DMS79 treated with DMSO at 0.1 percent for 48 hours (cell line): Measurements from ENCODE around the gene RAPGEF1.

Experiments used
- DNase-seq: peaks from one replicate; lab custom pipeline; 2025; lab: John Stamatoyannopoulos, UW

Gene RAPGEF1

GRCh38 chr9:131704988-131705387, 34.9 kb downstream of the RAPGEF1 start:
- DNase-seq = no peak

DNA sequence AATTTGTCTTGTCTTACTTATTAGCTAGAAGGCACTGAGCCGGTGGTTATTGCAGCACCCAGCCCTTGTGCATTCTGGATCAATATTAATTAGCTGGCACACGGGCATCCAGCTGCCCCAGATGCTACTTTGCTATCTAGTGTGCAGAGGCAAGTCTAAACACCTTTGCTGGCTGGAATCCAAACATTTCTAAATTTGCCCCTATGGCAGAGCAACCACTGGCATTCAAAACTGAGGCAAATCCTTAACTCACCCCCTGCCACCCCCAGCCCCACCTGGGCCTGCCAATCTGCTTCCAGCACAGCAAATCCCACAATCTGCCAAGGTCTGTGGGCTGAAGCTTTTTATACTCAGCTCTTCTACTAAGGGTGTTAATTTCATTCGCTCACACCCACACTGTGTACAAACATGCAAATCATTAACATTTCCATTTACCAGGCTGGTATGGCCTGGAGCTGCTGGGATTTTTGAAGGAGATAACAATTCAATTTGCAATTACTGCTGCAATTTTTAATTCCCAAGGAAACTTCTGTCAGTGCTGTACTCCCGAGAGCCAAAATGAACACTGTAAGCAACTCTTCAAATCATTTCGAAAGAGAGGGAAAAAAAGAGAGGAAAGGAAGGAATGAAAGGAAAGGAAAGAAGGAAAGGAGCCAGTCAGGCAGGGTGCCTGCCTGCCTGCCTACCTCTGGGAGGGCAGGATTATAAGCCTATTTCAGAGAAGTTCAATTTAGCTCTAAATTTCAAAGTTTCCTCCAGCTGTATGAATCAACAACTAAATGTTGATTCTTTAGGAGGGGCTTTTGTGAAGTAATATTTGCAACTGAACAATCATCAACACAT, 35.5 kb downstream of the RAPGEF1 start:
- DNase-seq = peak; percentile 81

- DNase-seq = peak; percentile 62
These were observed 36.2 kb downstream of the RAPGEF1 start for GRCh38 chr9:131703697-131704096.

- DNase-seq = no peak
These were observed 37.0 kb downstream of the RAPGEF1 start for GRCh38 chr9:131702911-131703310.

- peak; percentile 85 for DNase-seq
These were observed 38.0 kb downstream of the RAPGEF1 start for GRCh38 chr9:131701789-131702337.

DNA sequence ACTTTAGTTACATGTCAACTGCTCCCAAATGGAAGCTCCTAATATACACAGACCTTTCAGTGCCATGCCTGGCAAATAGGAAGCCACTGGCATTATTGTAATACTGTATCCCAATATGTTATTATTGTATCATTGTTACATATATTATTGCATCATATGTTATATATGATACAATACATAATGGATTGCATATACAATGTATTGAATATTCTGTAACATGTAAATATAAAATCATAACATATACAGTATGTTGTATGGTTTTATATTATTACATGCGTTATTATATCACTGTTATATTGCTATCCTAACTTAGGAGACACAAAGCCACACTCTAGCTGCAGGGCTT, 38.5 kb downstream of the RAPGEF1 start:
- no peak for DNase-seq

DNA sequence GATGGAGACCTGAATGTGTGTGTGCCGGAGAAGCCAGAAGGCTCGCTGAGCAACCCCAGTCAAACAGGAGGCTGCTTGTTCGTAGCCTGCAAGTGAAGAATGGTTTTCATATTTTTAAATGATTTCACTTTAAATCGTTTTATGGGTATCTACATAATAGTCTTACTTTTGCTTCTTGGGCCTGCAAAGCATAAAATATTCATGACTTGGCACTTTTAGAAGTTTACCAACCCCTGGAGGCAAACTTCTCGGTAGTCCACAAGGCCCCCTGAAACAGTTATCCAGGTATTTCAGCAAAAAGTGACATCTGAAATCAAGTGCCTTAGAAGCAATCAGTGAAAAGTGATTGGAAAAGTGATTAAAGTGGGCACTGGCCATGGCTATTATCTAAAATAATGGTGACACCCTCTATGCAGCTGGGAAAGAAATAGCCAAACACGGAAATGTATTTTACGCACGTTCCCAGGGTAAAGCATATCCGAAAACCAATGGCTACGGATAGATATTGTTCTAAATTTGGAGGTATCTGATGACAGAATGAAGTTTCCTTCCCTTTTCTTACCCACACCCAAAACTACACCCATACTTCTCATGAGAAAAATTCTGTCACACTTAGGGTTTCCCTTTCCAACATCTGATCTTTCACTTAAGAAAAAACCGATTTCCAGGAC, 39.0 kb downstream of the RAPGEF1 start:
- DNase-seq = no peak

GRCh38 chr9:131700076-131700475, 39.8 kb downstream of the RAPGEF1 start:
- DNase-seq = no peak

DNA sequence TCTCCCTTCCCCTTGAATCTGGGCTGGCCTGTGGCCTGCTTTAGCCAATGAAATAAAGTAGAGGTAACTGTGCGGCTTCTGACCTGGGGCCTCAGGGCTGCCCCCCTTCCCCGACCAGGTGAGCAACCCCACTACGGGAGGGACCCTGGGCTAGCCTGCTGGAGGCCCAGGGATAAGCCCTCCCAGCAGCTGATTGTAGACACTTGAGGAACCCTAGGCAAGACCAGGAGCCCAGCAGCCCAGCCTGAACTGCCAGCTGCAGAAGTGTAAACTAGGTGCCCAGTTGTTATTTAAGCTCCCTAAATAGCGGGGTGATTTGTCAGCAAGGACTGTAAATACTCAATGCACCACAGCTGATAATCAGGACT, 41.3 kb downstream of the RAPGEF1 start:
- DNase-seq = no peak

DNA sequence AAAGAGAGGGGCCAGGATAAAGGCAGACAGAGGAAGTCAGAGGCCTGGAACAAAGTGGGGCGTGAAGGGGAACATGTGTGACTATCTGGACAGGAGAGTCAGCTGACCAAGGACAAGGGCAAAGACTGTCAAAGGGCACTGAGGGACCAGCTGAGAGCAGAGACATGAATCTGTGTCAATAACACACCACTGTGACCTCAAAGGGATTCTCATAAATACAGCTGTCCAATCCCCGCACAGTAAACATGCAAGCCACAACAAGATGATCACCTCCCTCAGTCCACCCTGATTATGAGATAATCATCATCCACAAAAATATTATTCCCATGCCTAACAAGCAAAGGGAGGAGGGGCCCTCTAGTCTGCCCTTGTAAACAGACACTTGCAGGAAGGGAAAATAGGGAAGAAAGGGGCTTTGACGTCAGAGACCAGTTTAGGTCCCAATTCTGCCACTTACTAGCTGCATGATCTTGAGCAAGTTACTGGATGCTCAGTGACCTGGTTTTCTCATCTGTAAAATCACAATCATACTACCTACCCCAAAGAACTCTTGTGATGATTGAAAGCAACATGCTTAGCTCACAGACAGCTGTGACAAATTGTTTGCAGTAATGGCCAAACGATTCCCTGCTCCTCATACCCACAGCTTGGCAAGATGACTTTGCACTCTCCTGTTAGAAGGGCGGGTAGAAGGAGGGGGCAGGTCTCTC, 41.8 kb downstream of the RAPGEF1 start:
- DNase-seq = no peak

- DNase-seq = peak; percentile 89
These were observed 42.8 kb downstream of the RAPGEF1 start for GRCh38 chr9:131697097-131697496.

DNA sequence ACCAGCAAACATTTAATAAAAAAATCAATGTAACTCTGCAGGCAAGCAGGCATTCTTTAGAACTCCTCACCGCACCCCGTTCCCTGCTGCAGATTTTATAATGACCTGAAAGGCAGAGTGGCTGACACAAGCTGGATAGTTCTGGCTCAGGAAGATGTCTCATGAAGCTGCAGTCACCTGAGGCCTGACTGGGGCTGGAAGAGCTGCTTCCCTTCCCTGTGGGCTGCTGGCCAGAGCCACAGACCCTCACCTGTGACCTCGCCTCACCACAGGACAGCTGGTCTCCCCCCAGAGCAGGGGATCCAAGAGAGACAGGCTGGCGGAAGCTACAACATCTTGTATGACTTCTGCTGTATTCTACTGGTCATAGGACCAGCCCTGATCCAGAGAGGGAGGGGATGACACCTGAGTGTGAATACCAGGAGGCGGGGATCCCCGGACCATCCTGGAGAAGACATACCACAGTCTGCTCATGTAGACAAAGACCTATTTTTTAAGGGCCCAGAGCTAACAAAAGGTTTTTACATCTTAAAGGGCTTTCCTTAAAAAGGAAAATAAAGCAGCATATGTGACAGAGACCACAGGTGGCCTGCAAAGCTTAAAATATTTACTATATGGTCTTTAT, 43.9 kb downstream of the RAPGEF1 start:
- no peak for DNase-seq

GRCh38 chr9:131695366-131695765, 44.5 kb downstream of the RAPGEF1 start:
- no peak for DNase-seq

GRCh38 chr9:131693651-131694597, 46.0 kb downstream of the RAPGEF1 start:
- DNase-seq = peak; percentile 11

DNA sequence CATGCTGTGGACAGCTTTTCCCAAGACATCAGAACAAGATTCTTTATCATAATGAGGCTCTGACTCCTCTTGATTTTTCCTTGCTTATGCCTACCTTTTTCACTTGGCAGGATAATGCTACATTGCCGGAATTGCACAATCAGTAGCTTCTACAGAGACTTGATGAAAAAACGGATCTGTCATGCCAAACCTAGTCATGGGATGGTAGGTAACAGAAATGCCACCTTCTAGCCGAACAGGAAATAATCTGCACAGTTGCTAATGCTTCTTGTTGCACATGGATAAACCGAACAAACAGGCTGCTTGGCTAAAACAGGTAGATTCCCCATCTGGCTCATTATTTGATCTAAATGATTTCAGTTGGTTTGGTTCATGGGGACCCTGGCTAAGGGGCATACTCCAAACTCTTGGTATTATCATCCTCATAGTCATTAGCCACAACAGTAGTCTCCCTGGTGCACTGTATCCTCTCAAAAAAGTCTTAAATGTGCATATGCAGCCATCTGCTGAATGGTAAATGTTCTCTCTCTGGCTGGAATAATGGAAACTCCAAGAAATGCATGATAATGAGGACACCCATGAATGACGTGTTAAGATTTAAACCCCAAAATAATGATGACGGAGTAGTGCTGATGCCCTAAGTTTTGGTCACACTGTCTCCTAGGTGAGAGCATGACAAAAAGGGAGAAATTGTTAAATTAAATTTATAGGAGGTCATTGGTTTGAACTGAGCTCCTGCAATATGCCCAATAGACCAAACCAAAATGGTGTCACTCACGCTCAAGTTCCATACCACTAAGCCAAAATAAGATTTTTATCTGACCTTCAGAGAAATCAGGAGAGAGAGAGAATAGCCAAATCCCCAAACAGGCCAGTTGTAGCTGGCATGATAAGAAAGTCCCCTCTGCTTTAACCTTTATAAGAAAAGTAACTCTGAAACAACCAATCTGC, 47.0 kb downstream of the RAPGEF1 start:
- DNase-seq = no peak

DNA sequence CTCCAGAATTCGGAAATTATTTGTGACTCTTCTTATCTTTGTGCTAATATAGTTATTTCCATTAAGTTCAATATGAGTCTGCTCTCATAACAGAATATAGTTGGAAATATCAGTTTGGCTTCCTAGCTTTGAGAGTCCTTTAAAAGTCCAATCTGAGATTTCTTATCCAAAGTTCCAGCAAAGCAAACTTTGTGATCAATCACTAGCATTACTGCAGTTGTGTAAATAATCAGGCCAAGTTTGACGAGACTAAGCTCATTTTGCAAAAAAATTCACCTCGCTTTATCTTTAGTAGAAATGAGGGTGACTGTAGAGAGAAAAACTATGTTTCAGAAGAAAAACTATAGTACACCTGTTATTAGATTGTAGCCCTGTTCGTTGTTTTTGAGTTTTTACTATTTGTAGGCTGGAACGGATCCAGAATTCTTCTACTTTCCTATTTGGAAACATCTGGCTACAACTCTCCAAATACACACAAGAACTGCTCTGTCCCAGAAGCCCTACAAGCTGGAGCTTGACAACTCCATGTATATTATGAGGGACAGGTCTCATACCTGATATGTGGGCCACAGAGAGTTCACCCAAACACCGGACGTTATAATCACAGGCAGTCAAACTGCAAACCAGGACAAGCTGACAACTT, 47.8 kb downstream of the RAPGEF1 start:
- DNase-seq = no peak

GRCh38 chr9:131690941-131691573, 48.8 kb downstream of the RAPGEF1 start:
- no peak for DNase-seq

DNA sequence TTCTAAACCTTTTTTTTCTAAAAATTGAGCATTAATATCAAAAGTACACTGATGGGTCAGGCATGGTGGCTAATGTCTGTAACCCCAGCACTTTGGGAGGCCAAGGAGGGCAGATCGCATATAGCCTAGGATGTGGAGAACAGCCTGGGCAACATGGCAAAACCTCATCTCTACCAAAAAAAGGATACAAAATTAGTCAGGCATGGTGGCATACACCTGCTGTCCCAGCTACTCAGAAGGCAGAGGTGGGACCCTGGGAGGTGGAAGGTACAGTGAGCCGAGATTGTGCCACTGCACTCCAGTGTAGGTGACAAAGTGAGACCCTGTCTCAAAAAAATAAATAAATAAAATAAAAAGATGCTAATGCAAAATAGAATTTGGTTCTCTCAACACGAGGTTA, 49.4 kb downstream of the RAPGEF1 start:
- no peak for DNase-seq

- DNase-seq = no peak
These were observed 51.5 kb downstream of the RAPGEF1 start for GRCh38 chr9:131688377-131688776.
